ENCODE data around the gene WDR75.

WDR75 gene

GRCh38 chr2:189501487-189501886, 60.2 kb downstream of the WDR75 start:
- DNase-seq: no peak

GRCh38 chr2:189502714-189503113, 61.4 kb downstream of the WDR75 start:
- no peak for DNase-seq

- DNase-seq: no peak
Measured at GRCh38 chr2:189504238-189504637, 63.0 kb downstream of the WDR75 start.

- no peak for DNase-seq
Measured at GRCh38 chr2:189505492-189505891, 64.2 kb downstream of the WDR75 start.

GRCh38 chr2:189506514-189506976, 65.3 kb downstream of the WDR75 start:
- no peak for DNase-seq

- DNase-seq: no peak
Measured at GRCh38 chr2:189511210-189511959, 70.1 kb downstream of the WDR75 start.

GRCh38 chr2:189511960-189512319, 70.7 kb downstream of the WDR75 start:
- DNase-seq: no peak

GRCh38 chr2:189512879-189513278, 71.6 kb downstream of the WDR75 start:
- DNase-seq: no peak

GRCh38 chr2:189514104-189514503, 72.8 kb downstream of the WDR75 start:
- no peak for DNase-seq

GRCh38 chr2:189515264-189515663, 74.0 kb downstream of the WDR75 start:
- DNase-seq: no peak

- DNase-seq: no peak
Measured at GRCh38 chr2:189516546-189516945, 75.3 kb downstream of the WDR75 start.

GRCh38 chr2:189517847-189518535, 76.7 kb downstream of the WDR75 start:
- no peak for DNase-seq

- DNase-seq: no peak
Measured at GRCh38 chr2:189519631-189520387, 78.5 kb downstream of the WDR75 start.

GRCh38 chr2:189521699-189522434, 80.6 kb downstream of the WDR75 start:
- no peak for DNase-seq

- DNase-seq: no peak
Measured at GRCh38 chr2:189522435-189523151, 81.3 kb downstream of the WDR75 start.

GRCh38 chr2:189524746-189525145, 83.5 kb downstream of the WDR75 start:
- DNase-seq: no peak

All from CD4-positive, alpha-beta T cell treated with Interferon gamma for 1 hour (primary cell).